ENCODE data around the gene ELK3.
"Not testable (repeated sequence)": the region's sequence is repeated elsewhere in the genome, so short reads cannot be mapped to it uniquely, and the experiment has no call there.

ELK3 gene

GRCh38 chr12:96311191-96311590 is 117.0 kb downstream of the ELK3 start:
- no peak for DNase-seq (ENCODE audit: low spot score)

- no peak for DNase-seq (ENCODE audit: low spot score)
Measured at GRCh38 chr12:96313606-96314005, 119.4 kb downstream of the ELK3 start.

DNA sequence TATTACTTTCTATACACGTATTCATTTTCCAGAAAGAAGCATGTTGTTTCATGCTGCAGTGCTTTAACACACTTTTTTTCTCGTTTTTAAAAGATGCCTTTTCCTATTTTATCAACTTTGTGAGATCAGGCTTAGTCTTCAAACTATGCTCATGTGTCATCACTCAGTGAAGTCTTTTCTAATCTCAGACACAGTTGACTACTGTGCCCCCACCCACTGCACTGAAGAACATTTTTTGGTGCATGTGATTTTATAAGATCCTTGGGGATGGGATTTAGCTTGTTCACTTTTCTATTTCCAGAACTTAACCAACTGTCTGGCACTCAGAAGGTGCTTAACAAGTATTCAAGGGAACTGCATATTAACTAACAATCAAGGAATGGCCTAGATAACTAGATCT is 120.5 kb downstream of the ELK3 start:
- DNase-seq (ENCODE audit: low spot score), result no peak

GRCh38 chr12:96315741-96316481 is 121.7 kb downstream of the ELK3 start:
- not testable (repeated sequence) for DNase-seq (ENCODE audit: low spot score)

- DNase-seq (ENCODE audit: low spot score), result not testable (repeated sequence)
Measured at GRCh38 chr12:96317801-96318200, 123.6 kb downstream of the ELK3 start.
